HCT116 (cell line): ENCODE results near the gene LIMK2. TPM values are rescaled to one million over a fixed set of nuclear protein-coding genes. Genes with fewer than 3 reads are reported as not detected.
"Not testable (repeated sequence)": the region's sequence is repeated elsewhere in the genome, so short reads cannot be mapped to it uniquely, and the experiment has no call there.

ENCODE experiments used
- ATAC-seq: fragments of 200-7000 bp; cut with Tn5 transposase; 2 replicates; pipeline ENCODE4 v1.9.1; 2020; ENCODE audit warnings: mild to moderate bottlenecking, moderate library complexity
- BruUV-seq: library from RNA; stranded (reverse); fragments of 400-500 nt; replicated peaks from 2 replicates; lab custom pipeline; 2021; lab: Mats Ljungman, UMichigan
- CTCF ChIA-PET: fragments of 300-600 bp; sonication (Branson Sonifier 250); formaldehyde crosslinking; loops from one replicate; lab custom pipeline; 2021; ENCODE audit warnings: antibody characterized with exemption; lab: Charles Lee
- POLR2A ChIA-PET: fragments of 300-600, 350-600 bp; sonication (Branson Sonifier 250); formaldehyde crosslinking; loops from one replicate; lab custom pipeline; 2021; ENCODE audit warnings: antibody characterized with exemption; lab: Charles Lee
- RAD21 ChIA-PET, 2 experiments: fragments of 300-600 bp; sonication (Branson Sonifier 250); formaldehyde crosslinking; loops; one replicate each; lab custom pipeline; 2023; ENCODE audit warnings: low total read pairs in 2 of 2; ENCODE audit not compliant: uncharacterized antibody in 2 of 2, unreplicated experiment in 2 of 2, low non-redundant PET in 1 of 2; lab: Charles Lee
- DNase-seq: peaks from one replicate; pipeline ENCODE4 v3.0.0-alpha.2; 2010; ENCODE audit warnings: low read depth, low spot score
- H2AFZ ChIP-seq: fragments of 200-600 bp; shearing (Covaris generic), sonication (generic); 2 replicates; pipeline ENCODE4 v1.6.1; 2017; ENCODE audit warnings: low read depth, mixed run types, mixed read lengths, antibody characterized with exemption, low read length; ENCODE audit not compliant: poor library complexity, severe bottlenecking
- H3K27ac ChIP-seq: 2 replicates; pipeline ENCODE4 v1.5.1; 2012; ENCODE audit warnings: low read depth, low read length
- H3K27me3 ChIP-seq: fragments of 200-600 bp; sonication (generic); 2 replicates; pipeline ENCODE4 v1.6.1; 2016; ENCODE audit warnings: mixed run types, low read length, mixed read lengths; ENCODE audit not compliant: insufficient read depth
- H3K36me3 ChIP-seq, 2 experiments: fragments of 200-500 bp in 1 of 2; fragments of 200-600 bp in 1 of 2; sonication (Bioruptor generic) in 1 of 2; sonication (generic) in 1 of 2; 2 replicates each; pipeline versions ENCODE4 v1.5.1 to v1.6.1; 2014 to 2016; ENCODE audit warnings: low read length in 2 of 2, inconsistent platforms in 1 of 2, mixed read lengths in 1 of 2, mixed run types in 1 of 2; ENCODE audit not compliant: insufficient read depth in 2 of 2, control insufficient read depth in 1 of 2
- H3K4me1 ChIP-seq, 2 experiments: fragments of 200-600 bp in 1 of 2; sonication (generic) in 1 of 2; 2 replicates each; pipeline versions ENCODE4 v1.5.1 to v1.6.1; 2012 to 2017; ENCODE audit warnings: low read length in 2 of 2, inconsistent platforms in 1 of 2, mild to moderate bottlenecking in 1 of 2, mixed read lengths in 1 of 2, mixed run types in 1 of 2, moderate library complexity in 1 of 2; ENCODE audit not compliant: insufficient read depth in 2 of 2, control insufficient read depth in 1 of 2
- H3K4me2 ChIP-seq: fragments of 200-600 bp; sonication (generic); 2 replicates; pipeline ENCODE4 v1.6.1; 2017; ENCODE audit warnings: mixed run types, low read length, mixed read lengths
- H3K4me3 ChIP-seq, 2 experiments: fragments of 200-600 bp in 1 of 2; sonication (generic) in 1 of 2; replicated peaks in 1 of 2; 2 replicates each; pipeline ENCODE4 v1.5.1; 2011 to 2016; ENCODE audit warnings: low read length in 2 of 2, control low read depth in 1 of 2, low read depth in 1 of 2, mild to moderate bottlenecking in 1 of 2, mixed read lengths in 1 of 2, mixed run types in 1 of 2
- H3K79me2 ChIP-seq: fragments of 200-600 bp; sonication (generic); 2 replicates; pipeline ENCODE4 v1.6.1; 2017; ENCODE audit warnings: mild to moderate bottlenecking, mixed run types, low read length, moderate library complexity, mixed read lengths; ENCODE audit not compliant: insufficient read depth
- H3K9ac ChIP-seq: fragments of 200-600 bp; sonication (generic); 2 replicates; pipeline ENCODE4 v1.6.1; 2016; ENCODE audit warnings: low read length, mixed read lengths
- H3K9me2 ChIP-seq: fragments of 200-600 bp; sonication (generic), shearing (Covaris generic); 2 replicates; pipeline ENCODE4 v1.6.1; 2017; ENCODE audit warnings: mixed run types, mild to moderate bottlenecking, moderate library complexity; ENCODE audit not compliant: insufficient read depth
- H3K9me3 ChIP-seq, 2 experiments: fragments of 200-500 bp in 1 of 2; fragments of 200-600 bp in 1 of 2; sonication (Bioruptor generic) in 1 of 2; sonication (generic) in 1 of 2; 2 replicates each; pipeline ENCODE4 v1.6.1; 2014 to 2017; ENCODE audit warnings: low read length in 2 of 2, mixed read lengths in 2 of 2, inconsistent platforms in 1 of 2, low read depth in 1 of 2, mild to moderate bottlenecking in 1 of 2, mixed run types in 1 of 2, moderate library complexity in 1 of 2; ENCODE audit not compliant: control insufficient read depth in 1 of 2, insufficient read depth in 1 of 2
- H4K20me1 ChIP-seq: fragments of 200-600 bp; sonication (generic), shearing (Covaris generic); 2 replicates; pipeline ENCODE4 v1.6.1; 2017; ENCODE audit warnings: mixed run types, mild to moderate bottlenecking, moderate library complexity; ENCODE audit not compliant: insufficient read depth
- CEBPB ChIP-seq: IDR thresholded peaks from 2 replicates; pipeline ENCODE4 v1.6.1; 2012; ENCODE audit warnings: low read depth
- ELF1 ChIP-seq: IDR thresholded peaks from 2 replicates; pipeline ENCODE4 v1.6.1; 2012; ENCODE audit warnings: low read depth, borderline replicate concordance
- SP1 ChIP-seq: IDR thresholded peaks from 2 replicates; pipeline ENCODE4 v1.6.1; 2012; ENCODE audit warnings: low read depth
- ZNF274 ChIP-seq: fragments of 200-500 bp; sonication (Bioruptor generic); IDR thresholded peaks from 2 replicates; pipeline ENCODE4 v1.6.1; 2014; ENCODE audit warnings: mild to moderate bottlenecking, low read depth, low read length, inconsistent platforms
- intact Hi-C: fragments of 100-400 bp; cut with micrococcal nuclease; formaldehyde crosslinking; loops from 2 replicates; pipeline ENCODE4 v1.10.0; 2022
- total RNA-seq: library from RNA; stranded (reverse); gene quantifications from one replicate; pipeline ENCODE4 v1.2.1, GENCODE V29; 2021; ENCODE audit not compliant: unreplicated experiment
- TF ChIP-seq, protein P1 (sequence below): IDR thresholded peaks from 2 replicates; pipeline ENCODE4 v1.6.1; 2012

The LIMK2 gene
- total RNA-seq, 1 experiment from 2014 or later: 21.9 TPM

DNA sequence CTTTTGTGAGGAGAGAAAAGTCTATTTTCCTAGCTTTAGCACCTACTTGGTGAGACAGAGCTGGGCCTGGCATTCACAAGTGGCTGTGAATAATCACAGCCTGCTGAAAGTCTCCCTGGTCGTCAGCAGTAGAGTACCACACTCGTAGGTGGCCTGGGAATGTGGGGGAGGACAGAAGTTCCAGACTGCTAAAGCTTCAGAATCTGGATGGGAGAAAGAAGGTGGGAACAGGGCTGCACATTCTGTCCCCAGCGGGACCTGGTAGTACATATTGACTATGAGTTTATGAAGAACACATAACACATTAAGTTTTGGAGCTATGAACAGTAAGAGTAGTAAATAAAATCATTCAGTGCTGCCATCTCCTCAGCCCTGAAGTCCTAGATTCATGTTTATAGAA lies 19.0 kb upstream of the LIMK2 start:
- Histone ChIP-seq H3K36me3 (no peaks in the 10 kb centered on the region; a peak in 1 of 4 replicates), H3K27me3 (no peaks in the 10 kb centered on the region), H3K9me2 (no peaks in the 10 kb centered on the region), H3K9me3 (no peaks in the 10 kb centered on the region), H3K4me1 (no peaks in the 10 kb centered on the region), H2AFZ (no peak overlapping the region), H3K4me2 (no peak overlapping the region), H3K4me3 (no peak overlapping the region), H3K9ac (no peak overlapping the region), H4K20me1 (no peaks in the 10 kb centered on the region), H3K79me2 (no peaks in the 10 kb centered on the region), H3K27ac (no peak overlapping the region)
- TF ChIP-seq SP1: no peak
- TF ChIP-seq, protein P1, sequence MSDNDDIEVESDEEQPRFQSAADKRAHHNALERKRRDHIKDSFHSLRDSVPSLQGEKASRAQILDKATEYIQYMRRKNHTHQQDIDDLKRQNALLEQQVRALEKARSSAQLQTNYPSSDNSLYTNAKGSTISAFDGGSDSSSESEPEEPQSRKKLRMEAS: no peak
- no peak for TF ChIP-seq ELF1
- no peak for TF ChIP-seq ZNF274
- no peak for TF ChIP-seq CEBPB
- DNase-seq: no peak
- CTCF ChIA-PET: interaction anchor here (1.3 kb wide), 1 partner anchor 120 kb away, joined by 3 read pairs; no protein-coding TSS in a partner anchor
- ATAC-seq: no peak
- RAD21 ChIA-PET: no interaction called here
- intact Hi-C loops: no loop called here
- POLR2A ChIA-PET: no interaction called here
- BruUV-seq: no TSS peak

GRCh38 chr22:31194681-31195080 lies 17.4 kb upstream of the LIMK2 start:
- H3K27me3 ChIP-seq, DNase-seq, H2AFZ ChIP-seq, H3K4me3 ChIP-seq, H3K79me2 ChIP-seq, H3K4me1 ChIP-seq, intact Hi-C loops, ATAC-seq, H3K9me3 ChIP-seq, BruUV-seq, H3K9me2 ChIP-seq, RAD21 ChIA-PET, H4K20me1 ChIP-seq, H3K9ac ChIP-seq, POLR2A ChIA-PET, CTCF ChIA-PET, H3K36me3 ChIP-seq, H3K27ac ChIP-seq, H3K4me2 ChIP-seq: not testable (repeated sequence)
